ENCODE data around the gene NSUN2. TPM values are rescaled to one million over a fixed set of nuclear protein-coding genes. Genes with fewer than 3 reads are reported as not detected.

The NSUN2 gene
- total RNA-seq, 1 experiment from 2014 or later = 155 TPM

GRCh38 chr5:6666762-6667161, 33.9 kb upstream of the NSUN2 start:
- H3K27me3 ChIP-seq (ENCODE audit: insufficient read depth, low read depth) = no peaks in the 10 kb centered on the region
- BruUV-seq (replicated peaks) = no TSS peak
- H3K9me2 ChIP-seq (ENCODE audit: insufficient read depth) = no peaks in the 10 kb centered on the region
- no peaks in the 10 kb centered on the region for H3K9me3 ChIP-seq (ENCODE audit: insufficient read depth, low read depth)
- TF ChIP-seq EZH2 (IDR thresholded peaks at IDR 0.05; ENCODE audit: low read depth) (no peak), CTCF (conservative IDR thresholded peaks at IDR 0.05) (no peak)
- no peak overlapping the region for H2AFZ ChIP-seq
- no peak overlapping the region for H3K27ac ChIP-seq
- H3K4me1 ChIP-seq (replicated peaks; ENCODE audit: insufficient read depth) = no peaks in the 10 kb centered on the region
- no peak for DNase-seq
- H3K79me2 ChIP-seq (ENCODE audit: low read depth) = no peaks in the 10 kb centered on the region
- ChIA-PET POLR2A (ENCODE audit: unreplicated experiment) (no interaction called here), CTCF (no interaction called here)
- H3K4me2 ChIP-seq = no peak overlapping the region
- no peaks in the 10 kb centered on the region for H3K36me3 ChIP-seq (ENCODE audit: low read depth)
- H3K4me3 ChIP-seq = no peak overlapping the region
- no peaks in the 10 kb centered on the region for H3F3A ChIP-seq (ENCODE audit: insufficient read depth, low read depth)
- no peaks in the 10 kb centered on the region for H4K20me1 ChIP-seq (ENCODE audit: insufficient read depth)
- intact Hi-C loops (cut with micrococcal nuclease; ENCODE audit: unreplicated experiment) = no loop called here

- Histone ChIP-seq H3K9me2 (ENCODE audit: insufficient read depth) (no peaks in the 10 kb centered on the region), H3K27ac (peak overlapping the region; percentile 8; the same call in 1 of the 2 replicates), H3K4me3 (no peak overlapping the region), H3K4me1 (replicated peaks; ENCODE audit: insufficient read depth) (no peaks in the 10 kb centered on the region), H3F3A (ENCODE audit: insufficient read depth, low read depth) (no peaks in the 10 kb centered on the region), H3K36me3 (ENCODE audit: low read depth) (peaks cover 17% of the 10 kb centered on the region; the same call in 1 of the 2 replicates), H3K79me2 (ENCODE audit: low read depth) (no peaks in the 10 kb centered on the region), H3K4me2 (no peak overlapping the region), H4K20me1 (ENCODE audit: insufficient read depth) (no peaks in the 10 kb centered on the region), H3K9me3 (ENCODE audit: insufficient read depth, low read depth) (no peaks in the 10 kb centered on the region), H3K27me3 (ENCODE audit: insufficient read depth, low read depth) (no peaks in the 10 kb centered on the region), H2AFZ (no peak overlapping the region)
- POLR2A ChIA-PET (ENCODE audit: unreplicated experiment) = interaction anchor here (0.7 kb wide), 1 partner anchor 32 kb away, joined by 3 read pairs; no protein-coding TSS in a partner anchor
- DNase-seq = no peak
- BruUV-seq (replicated peaks) = no TSS peak
- TF ChIP-seq CTCF (conservative IDR thresholded peaks at IDR 0.05) = no peak
- TF ChIP-seq EZH2 (IDR thresholded peaks at IDR 0.05; ENCODE audit: low read depth) = no peak
- CTCF ChIA-PET = no interaction called here
- intact Hi-C loops (cut with micrococcal nuclease; ENCODE audit: unreplicated experiment) = no loop called here
Observed at GRCh38 chr5:6660688-6661087, 27.8 kb upstream of the NSUN2 start.

- H3K9me2 ChIP-seq (ENCODE audit: insufficient read depth) = no peaks in the 10 kb centered on the region
- ChIA-PET CTCF (no interaction called here), POLR2A (ENCODE audit: unreplicated experiment) (interaction anchor here (0.6 to 0.7 kb wide), 2 partner anchors 32 to 77 kb away, joined by 3 read pairs; no protein-coding TSS in a partner anchor)
- H3K4me3 ChIP-seq = no peak overlapping the region
- TF ChIP-seq CTCF (conservative IDR thresholded peaks at IDR 0.05) (no peak), EZH2 (IDR thresholded peaks at IDR 0.05; ENCODE audit: low read depth) (no peak)
- no peak for DNase-seq
- H3K4me2 ChIP-seq = no peak overlapping the region
- H3K9me3 ChIP-seq (ENCODE audit: insufficient read depth, low read depth) = no peaks in the 10 kb centered on the region
- no peaks in the 10 kb centered on the region for H3K4me1 ChIP-seq (replicated peaks; ENCODE audit: insufficient read depth)
- H2AFZ ChIP-seq = no peak overlapping the region
- no peaks in the 10 kb centered on the region for H4K20me1 ChIP-seq (ENCODE audit: insufficient read depth)
- H3K79me2 ChIP-seq (ENCODE audit: low read depth) = no peaks in the 10 kb centered on the region
- intact Hi-C loops (cut with micrococcal nuclease; ENCODE audit: unreplicated experiment) = no loop called here
- H3K36me3 ChIP-seq (ENCODE audit: low read depth) = peaks cover 17% of the 10 kb centered on the region; the same call in 1 of the 2 replicates
- no peaks in the 10 kb centered on the region for H3F3A ChIP-seq (ENCODE audit: insufficient read depth, low read depth)
- no peaks in the 10 kb centered on the region for H3K27me3 ChIP-seq (ENCODE audit: insufficient read depth, low read depth)
- peak overlapping the region; percentile 22; the same call in 1 of the 2 replicates for H3K27ac ChIP-seq
- BruUV-seq (replicated peaks) = no TSS peak
Observed at GRCh38 chr5:6659941-6660684, 27.3 kb upstream of the NSUN2 start.
